ENCODE measurements around the gene RIIAD1.
"Not testable (repeated sequence)": the region's sequence is repeated elsewhere in the genome, so short reads cannot be mapped to it uniquely, and the experiment has no call there.

The RIIAD1 gene

GRCh38 chr1:151729157-151729965 lies 8.0 kb downstream of the RIIAD1 start:
- no peak overlapping the region for H3K18ac ChIP-seq (ENCODE audit: low read length)
- H3K9ac ChIP-seq (ENCODE audit: low read length) = no peak overlapping the region
- no peak overlapping the region for H4K12ac ChIP-seq (ENCODE audit: low read depth, low read length)
- no peak for DNase-seq
- no peak overlapping the region for H2AK5ac ChIP-seq (ENCODE audit: low read length)
- no CpG with 5 or more reads among the region's 10 CpGs for WGBS (ENCODE audit: extremely low coverage, insufficient coverage, insufficient read length)
- H3K4ac ChIP-seq (ENCODE audit: low read depth, low read length) = no peak overlapping the region
- no peaks in the 10 kb centered on the region for H3K4me1 ChIP-seq (ENCODE audit: control insufficient read depth in 1 of 2, insufficient read depth in 2 of 2, low read length in 2 of 2)
- no peak overlapping the region for H2BK5ac ChIP-seq (ENCODE audit: low read depth, low read length, poor library complexity)
- no peak overlapping the region for H3K14ac ChIP-seq (ENCODE audit: low read length)
- no peak overlapping the region for H4K8ac ChIP-seq (ENCODE audit: low read depth, low read length)
- no peak overlapping the region for H4K91ac ChIP-seq (ENCODE audit: low read depth, low read length)
- no peak overlapping the region for H3K4me3 ChIP-seq (ENCODE audit: low read depth, low read length)
- no peaks in the 10 kb centered on the region for H3K27me3 ChIP-seq (ENCODE audit: insufficient read depth, low read length)
- H2AFZ ChIP-seq (ENCODE audit: insufficient read depth, low read length, poor library complexity) = no peak overlapping the region
- no peaks in the 10 kb centered on the region for H3K79me1 ChIP-seq (ENCODE audit: low read length)
- no peaks in the 10 kb centered on the region for H3K36me3 ChIP-seq (ENCODE audit: control insufficient read depth in 1 of 2, insufficient read depth in 2 of 2, low read length in 2 of 2)
- no peak overlapping the region for H2BK120ac ChIP-seq (ENCODE audit: insufficient read depth, low read length, poor library complexity)
- no peaks in the 10 kb centered on the region for H3K79me2 ChIP-seq (ENCODE audit: control insufficient read depth, insufficient read depth, low read length, poor library complexity)
- no peaks in the 10 kb centered on the region for H3K9me3 ChIP-seq (ENCODE audit: insufficient read depth, low read depth, low read length)
- H3K23ac ChIP-seq (ENCODE audit: low read length) = no peak overlapping the region
- H3K27ac ChIP-seq (ENCODE audit: low read depth, low read length) = no peak overlapping the region
- no peak overlapping the region for H3K4me2 ChIP-seq (ENCODE audit: low read length)
- H2BK12ac ChIP-seq (ENCODE audit: low read length) = no peak overlapping the region

- no peak overlapping the region for H2BK12ac ChIP-seq (ENCODE audit: low read length)
- H3K36me3 ChIP-seq (ENCODE audit: control insufficient read depth in 1 of 2, insufficient read depth in 2 of 2, low read length in 2 of 2) = no peaks in the 10 kb centered on the region
- H3K18ac ChIP-seq (ENCODE audit: low read length) = no peak overlapping the region
- H2AK5ac ChIP-seq (ENCODE audit: low read length) = no peak overlapping the region
- H3K9ac ChIP-seq (ENCODE audit: low read length) = no peak overlapping the region
- no peak for DNase-seq
- no peak overlapping the region for H4K8ac ChIP-seq (ENCODE audit: low read depth, low read length)
- no peak overlapping the region for H3K4me2 ChIP-seq (ENCODE audit: low read length)
- H2BK5ac ChIP-seq (ENCODE audit: low read depth, low read length, poor library complexity) = no peak overlapping the region
- no peaks in the 10 kb centered on the region for H3K79me2 ChIP-seq (ENCODE audit: control insufficient read depth, insufficient read depth, low read length, poor library complexity)
- no peaks in the 10 kb centered on the region for H3K79me1 ChIP-seq (ENCODE audit: low read length)
- H3K9me3 ChIP-seq (ENCODE audit: insufficient read depth, low read depth, low read length) = no peaks in the 10 kb centered on the region
- no peak overlapping the region for H4K12ac ChIP-seq (ENCODE audit: low read depth, low read length)
- H3K4me3 ChIP-seq (ENCODE audit: low read depth, low read length) = no peak overlapping the region
- no peak overlapping the region for H3K27ac ChIP-seq (ENCODE audit: low read depth, low read length)
- no peak overlapping the region for H3K23ac ChIP-seq (ENCODE audit: low read length)
- H3K14ac ChIP-seq (ENCODE audit: low read length) = no peak overlapping the region
- no peak overlapping the region for H3K4ac ChIP-seq (ENCODE audit: low read depth, low read length)
- WGBS (ENCODE audit: extremely low coverage, insufficient coverage, insufficient read length) = no CpG with 5 or more reads among the region's 4 CpGs
- no peaks in the 10 kb centered on the region for H3K4me1 ChIP-seq (ENCODE audit: control insufficient read depth in 1 of 2, insufficient read depth in 2 of 2, low read length in 2 of 2)
- no peak overlapping the region for H4K91ac ChIP-seq (ENCODE audit: low read depth, low read length)
- H2AFZ ChIP-seq (ENCODE audit: insufficient read depth, low read length, poor library complexity) = no peak overlapping the region
- H3K27me3 ChIP-seq (ENCODE audit: insufficient read depth, low read length) = no peaks in the 10 kb centered on the region
- H2BK120ac ChIP-seq (ENCODE audit: insufficient read depth, low read length, poor library complexity) = no peak overlapping the region
These were observed 8.6 kb downstream of the RIIAD1 start for GRCh38 chr1:151729966-151730291.

- H3K18ac ChIP-seq (ENCODE audit: low read length) = no peak overlapping the region
- H3K79me1 ChIP-seq (ENCODE audit: low read length) = no peaks in the 10 kb centered on the region
- H2BK120ac ChIP-seq (ENCODE audit: insufficient read depth, low read length, poor library complexity) = no peak overlapping the region
- H3K9ac ChIP-seq (ENCODE audit: low read length) = no peak overlapping the region
- H3K14ac ChIP-seq (ENCODE audit: low read length) = no peak overlapping the region
- H4K12ac ChIP-seq (ENCODE audit: low read depth, low read length) = no peak overlapping the region
- no peak overlapping the region for H4K8ac ChIP-seq (ENCODE audit: low read depth, low read length)
- H3K27ac ChIP-seq (ENCODE audit: low read depth, low read length) = no peak overlapping the region
- no CpG with 5 or more reads among the region's 3 CpGs for WGBS (ENCODE audit: extremely low coverage, insufficient coverage, insufficient read length)
- DNase-seq = no peak
- peaks cover 7% of the 10 kb centered on the region for H3K9me3 ChIP-seq (ENCODE audit: insufficient read depth, low read depth, low read length)
- no peak overlapping the region for H4K91ac ChIP-seq (ENCODE audit: low read depth, low read length)
- no peaks in the 10 kb centered on the region for H3K36me3 ChIP-seq (ENCODE audit: control insufficient read depth in 1 of 2, insufficient read depth in 2 of 2, low read length in 2 of 2)
- H2AK5ac ChIP-seq (ENCODE audit: low read length) = no peak overlapping the region
- H3K23ac ChIP-seq (ENCODE audit: low read length) = no peak overlapping the region
- H3K79me2 ChIP-seq (ENCODE audit: control insufficient read depth, insufficient read depth, low read length, poor library complexity) = no peaks in the 10 kb centered on the region
- H3K4me1 ChIP-seq (ENCODE audit: control insufficient read depth in 1 of 2, insufficient read depth in 2 of 2, low read length in 2 of 2) = no peaks in the 10 kb centered on the region
- H3K27me3 ChIP-seq (ENCODE audit: insufficient read depth, low read length) = no peaks in the 10 kb centered on the region
- H3K4me3 ChIP-seq (ENCODE audit: low read depth, low read length) = no peak overlapping the region
- H2AFZ ChIP-seq (ENCODE audit: insufficient read depth, low read length, poor library complexity) = no peak overlapping the region
- no peak overlapping the region for H2BK5ac ChIP-seq (ENCODE audit: low read depth, low read length, poor library complexity)
- no peak overlapping the region for H3K4me2 ChIP-seq (ENCODE audit: low read length)
- no peak overlapping the region for H3K4ac ChIP-seq (ENCODE audit: low read depth, low read length)
- H2BK12ac ChIP-seq (ENCODE audit: low read length) = no peak overlapping the region
These were observed 11.8 kb downstream of the RIIAD1 start for GRCh38 chr1:151733126-151733525.

- H3K9me3 ChIP-seq (ENCODE audit: insufficient read depth, low read depth, low read length); H3K36me3 ChIP-seq (ENCODE audit: control insufficient read depth in 1 of 2, insufficient read depth in 2 of 2, low read length in 2 of 2); H3K79me1 ChIP-seq (ENCODE audit: low read length); H2AK5ac ChIP-seq (ENCODE audit: low read length); H3K79me2 ChIP-seq (ENCODE audit: control insufficient read depth, insufficient read depth, low read length, poor library complexity); H3K23ac ChIP-seq (ENCODE audit: low read length); H3K4ac ChIP-seq (ENCODE audit: low read depth, low read length); H3K4me3 ChIP-seq (ENCODE audit: low read depth, low read length); H2BK120ac ChIP-seq (ENCODE audit: insufficient read depth, low read length, poor library complexity); H3K4me2 ChIP-seq (ENCODE audit: low read length); H2BK12ac ChIP-seq (ENCODE audit: low read length); H3K4me1 ChIP-seq (ENCODE audit: control insufficient read depth in 1 of 2, insufficient read depth in 2 of 2, low read length in 2 of 2); H4K8ac ChIP-seq (ENCODE audit: low read depth, low read length); H2BK5ac ChIP-seq (ENCODE audit: low read depth, low read length, poor library complexity); DNase-seq; H3K27ac ChIP-seq (ENCODE audit: low read depth, low read length); H4K12ac ChIP-seq (ENCODE audit: low read depth, low read length); H2AFZ ChIP-seq (ENCODE audit: insufficient read depth, low read length, poor library complexity); H3K27me3 ChIP-seq (ENCODE audit: insufficient read depth, low read length); H3K18ac ChIP-seq (ENCODE audit: low read length); H3K14ac ChIP-seq (ENCODE audit: low read length); H3K9ac ChIP-seq (ENCODE audit: low read length); H4K91ac ChIP-seq (ENCODE audit: low read depth, low read length): not testable (repeated sequence)
- WGBS (ENCODE audit: extremely low coverage, insufficient coverage, insufficient read length) = no CpG with 5 or more reads among the region's 9 CpGs
These were observed 12.7 kb downstream of the RIIAD1 start for GRCh38 chr1:151733995-151734394.
